PC-3 (cell line): ENCODE results near the gene TMEM200C.

Experiments used
- EZH2 ChIP-seq: fragments of 300-600 bp; sonication (generic); IDR thresholded peaks from one replicate; pipeline ENCODE4 v1.6.1; 2017; ENCODE audit warnings: antibody characterized with exemption, mild to moderate bottlenecking, low read length; ENCODE audit not compliant: unreplicated experiment
- TF ChIP-seq, protein P1 (sequence below): fragments of 300-600 bp; sonication (generic); conservative IDR thresholded peaks from 2 replicates; pipeline ENCODE4 v1.5.1; 2017; ENCODE audit warnings: antibody characterized with exemption, low read depth, mild to moderate bottlenecking, low read length

DNA sequence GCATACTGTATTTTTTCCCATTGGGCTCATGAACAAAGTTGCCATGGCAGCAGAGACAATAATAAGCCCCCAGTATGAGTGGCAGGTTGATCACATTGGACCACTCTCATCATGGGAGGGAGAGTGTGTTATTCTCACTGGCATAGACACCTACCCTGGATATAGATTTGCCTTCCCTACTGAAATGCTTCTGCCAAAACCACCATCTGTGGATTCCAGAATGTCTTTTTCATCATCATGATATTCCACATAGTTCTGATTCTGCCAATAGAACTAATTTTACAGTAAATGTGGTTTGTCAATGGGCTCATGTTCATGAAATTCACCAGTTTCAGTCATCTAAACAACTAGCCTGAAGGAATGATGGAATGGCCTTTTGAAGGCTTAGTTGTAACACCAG lies 18.4 kb downstream of the TMEM200C start:
- TF ChIP-seq, protein P1, sequence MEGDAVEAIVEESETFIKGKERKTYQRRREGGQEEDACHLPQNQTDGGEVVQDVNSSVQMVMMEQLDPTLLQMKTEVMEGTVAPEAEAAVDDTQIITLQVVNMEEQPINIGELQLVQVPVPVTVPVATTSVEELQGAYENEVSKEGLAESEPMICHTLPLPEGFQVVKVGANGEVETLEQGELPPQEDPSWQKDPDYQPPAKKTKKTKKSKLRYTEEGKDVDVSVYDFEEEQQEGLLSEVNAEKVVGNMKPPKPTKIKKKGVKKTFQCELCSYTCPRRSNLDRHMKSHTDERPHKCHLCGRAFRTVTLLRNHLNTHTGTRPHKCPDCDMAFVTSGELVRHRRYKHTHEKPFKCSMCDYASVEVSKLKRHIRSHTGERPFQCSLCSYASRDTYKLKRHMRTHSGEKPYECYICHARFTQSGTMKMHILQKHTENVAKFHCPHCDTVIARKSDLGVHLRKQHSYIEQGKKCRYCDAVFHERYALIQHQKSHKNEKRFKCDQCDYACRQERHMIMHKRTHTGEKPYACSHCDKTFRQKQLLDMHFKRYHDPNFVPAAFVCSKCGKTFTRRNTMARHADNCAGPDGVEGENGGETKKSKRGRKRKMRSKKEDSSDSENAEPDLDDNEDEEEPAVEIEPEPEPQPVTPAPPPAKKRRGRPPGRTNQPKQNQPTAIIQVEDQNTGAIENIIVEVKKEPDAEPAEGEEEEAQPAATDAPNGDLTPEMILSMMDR, result no peak
- no peak for TF ChIP-seq EZH2
